ENCODE measurements around the gene TNP2.
"Not testable (repeated sequence)": the region's sequence is repeated elsewhere in the genome, so short reads cannot be mapped to it uniquely, and the experiment has no call there.

The TNP2 gene

DNA sequence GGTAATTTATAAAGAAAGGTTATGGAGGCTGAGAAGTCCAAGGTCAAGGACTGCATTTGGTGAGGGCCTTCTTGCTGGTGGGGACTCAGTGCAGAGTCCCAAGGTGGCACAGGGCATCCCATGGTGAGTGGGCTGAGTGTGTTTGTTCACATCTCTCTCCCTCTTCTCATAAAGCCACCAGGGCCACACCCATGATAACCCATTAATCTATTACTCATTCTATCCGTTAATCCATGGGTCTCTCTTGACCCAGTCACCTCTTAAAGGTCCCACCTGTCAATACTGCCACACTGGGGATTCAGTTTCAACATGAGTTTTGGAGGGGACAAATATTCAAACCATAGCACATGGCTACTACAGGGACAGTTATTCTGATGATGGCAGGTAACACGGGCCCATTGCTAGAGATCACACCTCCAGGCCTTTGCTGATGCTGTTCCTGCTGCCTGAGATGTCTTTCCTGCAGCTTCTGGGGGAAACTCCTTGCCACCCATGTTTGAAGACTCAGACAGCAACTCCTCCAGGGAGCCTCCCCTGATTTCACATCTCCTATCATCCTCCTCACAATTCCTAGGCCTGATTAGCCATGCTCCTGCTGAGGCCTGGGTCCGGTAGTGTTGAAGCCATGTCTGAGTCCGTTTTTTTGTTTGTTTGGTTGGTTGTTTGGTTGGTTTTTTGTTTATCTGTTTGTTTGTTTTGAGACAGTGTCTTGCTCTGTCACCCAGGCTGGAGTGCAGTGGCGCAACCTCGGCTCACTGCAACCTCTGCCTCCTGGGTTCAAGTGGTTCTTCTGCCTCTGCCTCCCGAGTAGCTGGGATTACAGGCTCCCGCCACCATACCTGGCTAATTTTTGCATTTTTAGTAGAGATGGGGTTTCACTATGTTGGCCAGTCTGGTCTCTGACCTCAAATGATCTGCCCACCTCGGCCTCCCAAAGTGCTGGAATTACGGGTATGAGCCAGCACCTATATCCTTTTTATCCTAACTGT is 29.2 kb downstream of the TNP2 start:
- no peak for DNase-seq

DNA sequence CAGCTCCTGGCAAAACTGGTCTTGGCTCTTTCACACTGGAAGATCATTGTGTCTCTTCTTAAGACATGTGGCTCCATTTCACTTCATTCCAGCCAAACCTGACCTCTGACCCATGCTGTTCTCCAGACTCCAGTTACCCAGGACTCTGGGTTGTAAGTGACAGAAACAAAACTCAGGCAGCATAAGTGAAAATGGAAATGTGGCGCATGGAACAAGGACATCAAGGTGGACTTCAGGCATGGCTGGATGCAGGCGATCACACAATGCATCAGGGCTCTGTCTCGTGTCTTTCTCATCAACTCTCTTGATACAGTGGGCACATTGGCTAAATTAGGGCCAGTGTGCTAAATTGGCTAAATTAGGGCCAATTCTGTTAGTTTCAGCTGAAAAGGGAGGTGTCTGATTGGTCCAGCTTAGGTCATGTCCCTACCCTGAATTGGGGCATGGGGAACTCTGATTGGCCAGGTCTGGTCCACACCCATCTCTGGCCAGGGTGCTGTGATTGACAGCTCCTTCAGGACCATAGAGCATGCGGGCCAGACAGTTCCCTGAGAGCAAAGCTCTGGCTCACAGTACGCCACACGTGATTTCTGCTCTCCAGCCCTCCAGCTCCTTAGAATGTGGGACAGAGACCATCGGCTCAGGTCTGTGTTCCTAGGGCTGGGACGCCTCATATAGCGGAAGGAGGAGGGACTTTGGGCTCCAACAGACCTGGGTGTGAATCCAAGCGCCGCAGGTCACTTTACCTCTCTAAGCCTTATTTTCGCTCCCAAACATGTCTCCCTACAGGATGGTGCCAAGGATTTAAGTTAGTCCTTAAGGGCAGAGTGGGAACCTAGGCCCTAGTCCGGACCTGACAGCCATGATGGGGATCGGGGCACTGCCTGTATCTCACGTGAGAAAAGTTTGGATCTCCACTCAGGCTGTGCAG is 30.6 kb downstream of the TNP2 start:
- no peak for DNase-seq

DNA sequence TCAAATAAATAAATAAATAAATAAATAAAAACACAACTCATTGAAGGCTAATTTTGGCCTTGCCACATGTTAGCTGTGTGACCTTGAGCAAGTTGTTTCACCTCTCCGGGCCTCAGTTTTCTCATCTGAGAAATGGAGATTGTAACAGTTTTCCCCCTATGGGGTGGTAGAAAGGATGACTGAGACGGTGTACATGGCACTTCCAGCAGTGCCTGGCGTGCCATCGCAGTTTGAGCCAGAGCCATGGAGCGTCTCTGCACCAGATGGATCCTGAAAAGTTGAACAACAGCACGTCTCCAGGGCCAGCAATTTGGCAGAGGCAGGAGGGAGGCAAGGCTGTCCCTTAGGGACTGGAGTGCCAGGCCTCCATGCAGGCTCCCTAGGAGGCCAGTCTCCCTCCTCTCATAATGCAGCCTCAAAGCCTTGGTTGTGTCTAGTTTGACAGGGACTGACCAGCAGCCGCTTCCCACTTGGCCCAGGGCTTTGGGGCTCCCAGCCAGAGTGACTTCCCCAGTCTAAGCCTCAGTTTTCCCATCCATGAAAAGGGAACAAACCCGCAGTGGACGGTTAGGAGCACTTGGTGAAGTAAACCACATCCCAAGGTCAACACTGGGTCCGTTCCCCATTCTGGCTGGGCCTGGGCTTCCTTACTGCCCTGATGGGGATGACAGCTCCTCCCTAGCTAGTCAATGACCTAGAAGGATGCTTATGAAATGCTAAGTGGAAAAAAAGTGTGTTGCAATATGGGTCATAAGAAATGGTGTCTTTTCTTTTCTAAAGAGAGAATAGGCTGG is 32.5 kb downstream of the TNP2 start:
- no peak for DNase-seq

DNA sequence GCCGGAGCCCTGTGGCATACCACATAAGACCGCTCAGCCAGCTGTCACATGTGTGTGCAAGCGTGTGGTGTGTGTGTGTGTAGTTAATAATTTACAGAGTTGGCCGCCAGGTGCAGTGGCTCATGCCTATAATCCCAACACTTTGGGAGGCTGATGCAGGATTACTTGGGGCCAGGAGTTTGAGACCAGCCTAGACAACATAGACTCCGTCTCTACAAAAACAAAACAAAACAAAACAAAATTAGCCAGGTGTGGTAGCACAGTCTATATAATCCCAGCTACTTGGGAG is 33.5 kb downstream of the TNP2 start:
- DNase-seq, result no peak

DNA sequence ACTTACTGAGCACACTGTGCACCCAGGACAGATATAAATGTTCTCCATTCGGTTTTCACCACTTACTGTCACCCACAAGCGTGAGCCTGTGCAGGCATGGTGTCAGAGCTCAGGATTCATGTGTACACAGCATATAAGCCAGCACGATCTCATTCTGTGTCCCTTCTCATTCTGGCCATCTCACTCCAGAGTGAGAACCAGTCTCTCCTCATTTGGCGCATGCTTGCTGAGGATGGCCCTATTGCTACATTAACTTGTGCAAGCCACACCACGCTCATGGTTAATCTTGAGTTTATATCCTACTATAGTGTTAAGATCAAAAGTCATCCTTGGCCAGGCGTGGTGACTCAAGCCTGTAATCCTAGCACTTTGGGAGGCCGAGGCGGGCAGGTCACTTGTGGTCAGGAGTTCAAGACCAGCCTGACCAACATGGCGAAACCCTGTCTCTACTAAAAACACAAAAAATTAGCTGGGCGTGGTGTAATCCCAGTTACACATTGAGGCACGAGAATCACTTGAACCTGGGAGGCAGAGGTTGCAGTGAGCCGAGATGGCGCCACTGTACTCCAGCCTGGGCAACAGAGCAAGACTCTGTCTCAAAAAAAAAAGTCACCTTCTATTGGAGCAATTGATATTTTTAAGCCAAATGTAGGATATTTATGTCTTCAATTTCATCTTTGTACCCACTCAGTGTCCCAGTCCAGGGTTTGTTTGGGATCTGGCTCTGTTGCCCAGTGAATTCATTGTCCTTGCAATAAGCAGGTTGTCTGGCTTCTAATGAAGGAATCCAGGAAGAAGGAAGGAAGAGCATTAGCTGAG is 34.0 kb downstream of the TNP2 start:
- no peak for DNase-seq

DNA sequence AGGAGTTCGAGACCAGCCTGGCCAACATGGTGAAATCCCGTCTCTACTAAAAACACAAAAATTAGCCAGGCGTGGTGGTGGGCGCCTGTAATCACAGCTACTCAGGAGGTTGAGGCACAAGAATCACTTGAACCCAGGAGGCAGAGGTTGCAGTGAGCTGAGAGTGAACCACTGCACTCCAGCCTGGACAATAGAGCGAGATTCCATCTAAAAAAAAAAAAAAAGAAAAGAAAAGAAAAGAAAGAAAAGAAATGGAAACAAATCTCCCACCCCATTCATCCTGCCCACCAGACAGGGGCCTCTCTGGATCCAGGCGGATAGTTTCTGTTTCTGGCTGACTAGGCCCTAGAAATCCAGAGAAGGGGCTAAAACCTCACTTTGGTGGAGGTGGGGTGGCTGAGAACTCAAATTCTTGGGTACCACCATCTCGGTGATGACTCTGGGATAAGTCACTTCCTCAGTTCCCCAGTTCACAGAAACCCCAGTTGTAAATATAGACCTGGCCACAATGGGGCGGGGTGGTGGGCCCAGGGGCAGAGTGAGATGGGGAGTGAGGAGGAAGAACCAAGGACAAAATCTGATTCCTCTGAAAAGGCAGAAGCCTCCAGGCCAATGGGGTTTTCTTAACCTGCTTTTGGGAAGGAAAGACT is 35.3 kb downstream of the TNP2 start:
- DNase-seq, result no peak

DNA sequence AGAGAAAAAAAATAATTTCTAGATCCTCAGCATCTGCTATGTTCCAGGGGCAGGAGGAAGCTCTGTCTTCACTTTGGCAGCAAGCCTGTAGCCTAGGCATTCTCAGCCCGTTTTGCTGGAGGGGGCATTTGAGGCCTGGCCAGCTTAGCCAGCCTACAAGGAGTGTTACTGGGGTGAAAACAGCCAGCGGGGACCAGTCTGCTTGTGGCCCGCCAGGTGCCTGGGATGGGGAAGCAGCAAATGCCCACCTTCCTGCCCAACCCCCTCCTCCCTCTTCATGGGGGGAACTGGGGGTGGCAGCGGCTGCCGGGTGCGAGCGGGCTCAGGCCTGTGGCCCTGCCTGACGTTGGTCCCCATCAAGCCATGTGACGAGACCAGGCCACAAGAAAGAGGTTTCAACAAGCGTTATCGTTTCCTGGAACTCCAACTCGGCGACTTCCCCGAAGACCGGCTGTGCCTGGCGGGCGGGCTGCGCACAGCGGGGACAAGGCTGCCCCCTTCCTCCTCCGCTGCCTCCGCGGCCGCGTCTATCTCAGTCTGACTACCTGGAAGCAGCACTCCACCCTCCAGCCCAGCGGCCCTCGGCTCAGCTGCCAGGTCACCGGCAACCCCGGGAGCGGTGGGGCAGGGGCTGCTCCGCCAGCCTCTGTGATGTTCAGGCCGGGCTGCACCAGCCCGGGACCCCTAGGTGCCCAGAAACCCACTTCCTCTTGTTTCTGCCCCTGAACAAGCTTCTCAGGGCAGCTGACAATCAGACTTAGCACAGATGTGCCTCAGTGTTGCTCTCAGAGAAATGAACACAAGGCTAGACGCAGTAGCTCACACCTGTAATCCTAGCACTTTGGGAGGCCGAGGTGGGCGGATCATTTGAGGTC is 36.0 kb downstream of the TNP2 start:
- no peak for DNase-seq

DNA sequence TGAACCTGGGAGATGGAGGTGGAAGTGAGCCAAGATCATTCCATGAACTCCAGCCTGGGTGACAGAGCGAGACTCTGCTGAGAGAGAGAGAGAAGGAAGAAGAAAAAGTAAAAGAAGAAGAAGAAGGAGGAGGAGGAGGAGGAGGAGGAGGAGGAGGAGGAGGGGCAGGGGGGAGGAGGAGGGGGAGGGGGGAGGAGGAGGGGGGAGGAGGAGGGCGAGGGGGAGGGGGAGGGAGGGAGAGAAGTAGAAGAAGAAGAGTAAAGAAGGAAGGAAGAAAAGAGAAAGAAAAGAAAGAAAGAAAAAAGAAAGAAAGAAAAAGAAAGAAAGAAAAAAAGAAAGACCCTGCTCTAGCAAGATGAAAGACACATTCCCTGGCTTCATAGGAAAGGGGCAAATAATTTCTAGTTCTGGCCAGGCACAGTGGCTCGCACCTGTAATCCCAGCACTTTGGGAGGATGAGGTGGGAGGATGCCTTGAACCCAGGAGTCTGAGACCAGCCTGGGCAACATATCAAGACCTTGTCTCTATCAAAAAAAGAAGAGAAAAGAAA is 36.7 kb downstream of the TNP2 start:
- no peak for DNase-seq

DNA sequence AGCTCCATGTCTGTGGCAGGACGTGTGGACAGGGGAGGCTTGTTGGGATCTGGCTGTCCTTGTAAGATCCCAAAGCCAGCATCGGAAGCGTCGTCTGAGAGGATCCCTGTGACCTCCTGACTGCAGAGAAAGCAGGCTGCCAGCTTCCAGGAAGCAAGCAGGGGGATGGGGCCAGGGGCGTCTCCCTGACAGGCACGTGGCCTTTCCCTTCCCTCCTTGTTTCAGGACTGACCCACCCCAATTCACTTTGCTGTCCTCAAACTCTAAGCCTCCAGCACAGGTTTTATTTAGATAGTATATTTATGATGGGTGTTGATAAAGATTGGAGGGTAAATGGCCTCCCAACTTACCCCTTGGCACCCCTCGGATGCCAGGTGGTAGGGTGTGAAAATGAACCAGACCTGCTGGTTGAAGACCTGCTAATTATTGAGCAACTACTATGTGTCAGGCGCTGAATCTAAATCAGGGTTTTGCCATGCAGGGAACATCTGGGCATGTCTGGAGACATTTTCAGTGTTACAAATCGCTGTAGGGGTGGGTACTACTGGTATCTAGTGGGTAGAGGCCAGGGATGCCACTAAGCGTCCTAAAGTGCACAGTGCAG is 37.7 kb downstream of the TNP2 start:
- DNase-seq, result no peak

DNA sequence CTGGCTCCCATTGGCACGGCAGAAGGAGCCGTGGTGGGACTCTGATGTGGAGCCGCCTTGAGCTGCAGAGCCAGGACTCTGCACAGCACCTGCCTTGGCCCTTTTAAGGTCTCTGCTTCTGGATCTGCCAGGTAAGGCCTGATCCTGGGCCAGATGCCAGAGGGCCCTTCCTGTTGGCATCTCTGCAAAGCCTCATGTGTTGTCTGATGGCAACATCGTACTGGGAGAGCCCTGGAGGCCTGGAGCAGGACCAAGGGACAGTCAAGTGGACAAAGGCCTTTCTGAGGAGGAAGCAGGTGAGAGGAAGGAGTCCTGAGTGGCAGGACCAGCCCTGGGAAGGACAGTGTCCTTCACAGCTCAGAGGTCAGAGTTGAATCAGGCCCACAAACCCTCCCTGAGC is 39.2 kb downstream of the TNP2 start:
- no peak for DNase-seq

DNA sequence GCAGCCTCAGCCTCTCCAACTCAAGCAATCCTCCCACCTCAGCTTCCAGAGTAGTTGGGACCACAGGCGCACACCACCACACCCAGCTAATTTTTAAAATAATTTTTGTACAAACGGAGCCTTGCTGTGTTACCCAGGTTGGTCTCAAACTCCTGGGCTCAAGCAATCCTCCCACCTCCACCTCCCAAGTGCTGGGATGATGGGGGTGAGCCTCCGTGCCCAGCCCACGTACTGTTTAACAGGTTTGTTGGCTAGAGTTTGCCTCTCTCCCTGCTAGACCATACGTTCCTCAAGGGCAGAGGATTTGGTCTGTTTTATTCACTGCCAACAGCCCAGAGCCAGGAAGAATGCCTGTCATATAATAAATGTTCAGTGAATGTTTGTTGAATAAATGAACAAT is 39.7 kb downstream of the TNP2 start:
- no peak for DNase-seq

DNA sequence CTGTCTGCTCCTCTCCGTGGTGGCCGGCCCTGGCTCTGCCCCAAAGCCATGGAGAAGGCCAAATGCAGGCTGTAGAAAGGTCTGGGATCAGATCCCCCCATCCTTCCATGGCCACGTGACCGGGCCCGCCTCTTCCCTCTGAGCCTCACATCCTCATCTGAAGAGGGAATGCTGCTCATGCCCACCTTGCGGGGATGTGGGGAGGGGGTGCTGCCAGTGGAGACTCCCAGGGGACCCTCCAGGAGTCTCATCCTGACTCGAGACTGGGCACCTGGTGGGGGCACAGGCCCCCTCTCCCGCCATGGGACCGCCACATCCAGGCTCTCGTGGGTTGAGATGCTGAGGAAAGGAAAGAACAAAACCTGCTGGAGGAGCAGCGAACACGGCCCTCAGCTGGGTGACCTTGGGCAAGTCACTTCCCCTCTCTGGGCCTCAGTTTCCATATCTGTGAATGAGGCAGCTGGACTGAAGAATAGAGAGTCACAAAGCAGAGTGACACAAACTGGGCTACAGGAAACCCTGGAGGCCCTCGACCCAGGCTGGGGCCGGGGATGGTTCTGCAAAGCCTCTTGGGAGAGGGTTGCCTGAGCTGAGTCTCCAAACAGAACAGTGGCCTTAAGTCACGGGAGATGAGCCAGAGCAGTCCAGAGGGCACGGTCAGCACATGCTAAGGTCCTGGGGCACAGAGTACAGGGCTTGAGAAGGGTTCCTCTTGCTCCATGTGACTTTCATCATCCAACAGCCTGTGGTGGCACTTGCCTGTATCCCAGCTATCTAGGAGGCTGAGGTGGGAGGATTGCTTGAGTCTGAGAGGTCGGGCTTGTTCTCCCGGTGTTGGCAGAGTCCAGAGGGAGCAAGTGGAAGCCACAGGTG is 43.2 kb downstream of the TNP2 start:
- no peak for DNase-seq

DNA sequence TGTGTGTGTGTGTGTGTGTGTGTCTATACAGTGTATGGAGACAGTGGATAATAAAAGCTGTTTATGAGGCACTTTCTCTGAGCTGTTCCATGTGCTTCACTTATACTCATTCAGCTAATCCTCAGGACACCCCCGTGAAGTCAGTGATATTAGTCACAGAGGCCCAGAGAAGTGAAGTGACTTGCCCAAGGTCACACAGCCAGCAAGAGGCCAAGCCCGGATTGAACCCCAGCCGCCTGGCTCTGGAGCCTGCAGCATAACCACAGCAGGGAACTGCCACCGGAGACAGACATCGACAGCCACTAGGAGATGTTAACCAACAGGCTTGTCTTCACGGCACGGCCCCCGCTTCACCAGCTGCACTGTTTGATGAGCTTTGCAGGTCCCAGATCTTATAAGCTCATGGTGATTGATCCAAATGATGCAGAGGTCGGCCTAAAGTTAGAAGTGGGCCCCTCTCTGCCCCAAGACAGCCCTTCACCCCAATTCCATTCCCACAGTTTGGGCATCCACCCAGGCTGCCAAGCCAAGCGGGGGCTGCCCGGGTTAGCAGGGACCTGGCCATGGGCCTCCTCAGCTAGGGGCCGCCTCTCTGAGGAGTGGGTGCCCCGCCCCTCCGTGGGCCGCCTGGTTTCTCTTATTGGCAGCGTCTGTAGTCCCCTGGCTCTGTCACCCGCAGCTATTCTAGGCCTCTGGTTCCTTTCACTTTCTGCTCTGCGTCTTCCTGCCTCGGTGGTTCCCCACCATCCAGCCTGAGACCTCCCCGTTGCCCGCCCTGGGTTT is 44.0 kb downstream of the TNP2 start:
- no peak for DNase-seq

DNA sequence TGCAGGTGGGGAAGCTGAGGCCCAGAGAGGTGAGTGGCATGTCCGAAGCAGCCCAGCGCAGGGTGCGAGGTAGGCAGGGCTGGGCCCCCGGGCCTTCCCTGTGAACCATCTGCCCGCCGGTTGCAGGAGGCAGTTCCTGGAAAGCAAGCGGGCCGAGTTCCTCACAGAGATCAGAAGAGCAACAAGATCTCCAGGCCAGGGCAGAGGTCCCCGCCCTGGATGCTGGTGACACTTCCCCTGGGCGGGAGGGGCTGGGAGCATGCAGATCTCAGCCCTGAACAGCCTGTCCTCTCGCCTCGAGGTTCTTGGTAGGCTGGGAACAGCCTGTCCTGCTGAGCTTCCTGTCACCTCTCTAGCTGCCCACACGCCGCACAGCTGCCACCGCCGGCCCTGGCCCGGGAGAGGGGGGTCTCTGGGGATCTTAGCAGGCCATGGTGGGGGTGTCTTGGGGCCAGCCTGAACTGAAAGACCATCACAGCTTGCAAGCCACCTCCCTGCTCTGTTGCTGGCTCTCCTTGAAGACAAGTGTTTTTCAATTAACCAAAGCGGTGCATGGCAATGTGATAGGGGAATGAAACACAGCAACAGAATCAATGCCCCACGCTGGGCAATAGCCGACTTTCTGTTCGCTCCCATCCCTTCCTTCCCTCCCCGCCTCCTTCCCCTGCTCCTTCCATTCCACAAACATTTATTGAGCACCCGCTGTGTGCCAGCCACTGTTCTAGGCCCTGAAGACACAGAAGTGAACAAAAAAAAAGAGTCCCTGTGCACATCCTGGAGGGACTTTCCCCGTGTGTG is 44.8 kb downstream of the TNP2 start:
- DNase-seq, result no peak

DNA sequence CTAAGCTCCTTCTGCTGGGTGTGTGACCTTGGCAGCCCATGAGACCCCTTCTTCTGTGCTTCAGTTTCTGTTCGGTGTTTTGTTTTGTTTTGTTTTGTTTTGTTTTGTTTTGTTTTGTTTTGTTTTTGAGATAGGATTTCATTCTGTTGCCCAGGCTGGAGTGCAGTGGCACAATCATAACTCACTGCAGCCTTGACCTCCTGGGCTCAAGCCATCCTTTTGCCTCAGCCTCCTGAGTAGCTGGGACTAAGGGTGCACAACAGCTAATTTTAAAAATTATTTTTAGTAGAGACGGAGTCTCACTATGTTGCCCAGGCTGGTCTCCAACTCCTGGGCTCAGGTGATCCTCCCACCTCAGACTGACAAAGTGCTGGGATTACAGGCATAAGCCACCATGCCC is 48.6 kb downstream of the TNP2 start:
- not testable (repeated sequence) for DNase-seq

DNA sequence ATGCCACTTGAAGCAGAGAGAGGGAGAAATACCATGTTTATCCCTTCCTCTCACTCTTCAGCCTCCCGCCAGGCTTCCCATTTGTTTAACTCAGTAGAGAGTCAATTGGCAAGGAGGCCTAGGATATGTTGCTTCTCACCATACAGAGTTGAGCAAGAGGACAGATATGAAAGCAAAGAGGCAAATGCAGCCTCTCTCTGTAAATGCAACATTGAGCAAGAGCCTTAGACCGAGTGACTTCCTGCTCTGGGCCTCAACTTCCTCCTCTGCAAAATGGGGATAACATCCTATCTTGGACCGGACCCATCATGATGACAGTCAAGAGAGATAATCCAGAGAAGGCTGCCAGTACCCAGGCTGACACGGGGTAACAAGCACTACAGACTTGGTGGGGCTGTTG is 49.9 kb downstream of the TNP2 start:
- DNase-seq, result no peak

DNA sequence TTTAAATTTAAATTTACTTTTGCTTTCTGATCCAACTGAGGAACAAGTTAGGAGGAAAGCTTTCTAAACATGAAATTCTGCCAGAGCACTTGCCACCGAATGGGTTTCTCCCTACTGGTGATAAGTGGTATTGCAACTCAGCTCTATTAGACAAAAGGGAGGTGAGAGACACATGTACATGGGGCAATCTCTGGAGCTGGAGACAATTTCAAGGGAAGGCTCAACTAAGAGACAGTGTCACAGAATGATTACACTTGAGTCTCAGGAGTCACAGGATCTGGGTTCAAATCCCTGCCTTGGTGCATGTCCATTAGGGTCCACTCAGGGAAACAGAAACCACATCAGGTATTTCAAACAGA is 50.5 kb downstream of the TNP2 start:
- no peak for DNase-seq
